ENCODE measurements around the gene SENP2.

DNA sequence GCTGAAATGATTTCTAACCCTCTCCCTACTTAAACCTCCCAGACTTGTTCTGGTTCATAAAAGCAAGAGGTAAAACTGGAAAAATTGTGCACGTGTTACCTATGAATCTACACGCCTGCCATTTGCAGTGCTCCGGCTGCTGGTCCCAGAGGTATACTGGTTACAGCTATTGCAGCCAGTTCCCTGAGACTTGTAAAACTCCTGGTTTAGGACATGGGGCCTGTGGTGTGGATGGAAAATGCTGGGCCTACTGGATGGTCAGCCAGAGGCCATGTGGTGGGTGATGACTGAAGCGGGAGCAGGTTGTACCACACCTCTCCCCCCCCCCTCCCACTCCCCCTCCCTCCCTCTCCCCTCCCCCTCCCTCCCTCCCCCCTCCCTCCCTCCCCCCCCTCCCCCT lies 45.0 kb downstream of the SENP2 start:
- no peak for TF ChIP-seq CTCF (IDR thresholded peaks at IDR 0.05)
- no peak for TF ChIP-seq POLR2A (IDR thresholded peaks at IDR 0.05; ENCODE audit: low read depth)
- no peak for TF ChIP-seq EP300 (IDR thresholded peaks at IDR 0.05)

All from esophagus muscularis mucosa (tissue), 4 donors.